Dermis microvascular lymphatic vessel endothelial cell (primary cell): ENCODE results near the gene TCF19. TPM values are rescaled to one million over a fixed set of nuclear protein-coding genes. Genes with fewer than 3 reads are reported as not detected.

Experiments
- DNase-seq, 2 donors: peaks; one replicate each; pipeline versions ENCODE4 v3.0.0 to v3.0.0-alpha.2; 2010; ENCODE audit warnings: low read depth in 2 of 2
- total RNA-seq: library from RNA; depleted of rRNA; stranded (reverse); fragments of >200 nt; gene quantifications from 2 replicates; pipeline ENCODE4 v1.2.1, GENCODE V29; 2014

TCF19 gene
- total RNA-seq, 1 donor from 2014 or later: 21.7 TPM

GRCh38 chr6:31202259-31203166 is 44.1 kb downstream of the TCF19 start:
- peak in 1 of 2 donors; percentile 24 for DNase-seq

GRCh38 chr6:31203345-31203979 is 45.1 kb downstream of the TCF19 start:
- DNase-seq: peak; percentile 34 to 72

GRCh38 chr6:31204751-31205145 is 46.4 kb downstream of the TCF19 start:
- no peak for DNase-seq

- DNase-seq: no peak
These were observed 47.2 kb downstream of the TCF19 start for GRCh38 chr6:31205638-31206037.

GRCh38 chr6:31208506-31208905 is 50.1 kb downstream of the TCF19 start:
- no peak for DNase-seq

- DNase-seq: no peak
These were observed 50.7 kb downstream of the TCF19 start for GRCh38 chr6:31209137-31209536.

GRCh38 chr6:31210123-31210522 is 51.7 kb downstream of the TCF19 start:
- DNase-seq: no peak

- no peak for DNase-seq
These were observed 52.5 kb downstream of the TCF19 start for GRCh38 chr6:31210741-31211532.

Other genes starting within 250 kb of the TCF19 start
- gene VARS2, start 244.4 kb upstream of the TCF19 start, total RNA-seq: 11.1 and 16.6 TPM in 2 replicates
- not detected in 2 replicates for gene SFTA2, start 226.4 kb upstream of the TCF19 start, total RNA-seq
- gene MUCL3, start 217.6 kb upstream of the TCF19 start, total RNA-seq: not detected in 2 replicates
- not detected in 2 replicates for gene MUC21, start 174.9 kb upstream of the TCF19 start, total RNA-seq
- not detected in 2 replicates for gene MUC22, start 148.1 kb upstream of the TCF19 start, total RNA-seq
- gene C6orf15, start 46.0 kb upstream of the TCF19 start, total RNA-seq: not detected in 2 replicates
- 3.7 and 3.8 TPM in 2 replicates for gene PSORS1C1, start 43.8 kb upstream of the TCF19 start, total RNA-seq
- gene CDSN, start 38.1 kb upstream of the TCF19 start, total RNA-seq: under 0.01 TPM in 1 of 2 replicates, not detected in the other
- gene PSORS1C2, start 19.5 kb upstream of the TCF19 start, total RNA-seq: not detected in 2 replicates
- 11.1 and 11.8 TPM in 2 replicates for gene CCHCR1, start 787 bp upstream of the TCF19 start, total RNA-seq
- gene POU5F1, start 12.1 kb downstream of the TCF19 start, total RNA-seq: not detected in 2 replicates
- gene HLA-C, start 113.5 kb downstream of the TCF19 start, total RNA-seq: 60.7 and 160 TPM in 2 replicates
- 258 and 476 TPM in 2 replicates for gene HLA-B, start 198.6 kb downstream of the TCF19 start, total RNA-seq
- gene MICA, start 245.0 kb downstream of the TCF19 start, total RNA-seq: 26.4 and 33.2 TPM in 2 replicates